HCT116 (cell line): ENCODE results near the gene COPG2. TPM values are rescaled to one million over a fixed set of nuclear protein-coding genes. Genes with fewer than 3 reads are reported as not detected.

Source experiments
- ATAC-seq: fragments of 200-7000 bp; cut with Tn5 transposase; 2 replicates; pipeline ENCODE4 v1.9.1; 2020; ENCODE audit warnings: mild to moderate bottlenecking, moderate library complexity
- BruUV-seq: library from RNA; stranded (reverse); fragments of 400-500 nt; replicated peaks from 2 replicates; lab custom pipeline; 2021; lab: Mats Ljungman, UMichigan
- CTCF ChIA-PET: fragments of 300-600 bp; sonication (Branson Sonifier 250); formaldehyde crosslinking; loops from one replicate; lab custom pipeline; 2021; ENCODE audit warnings: antibody characterized with exemption; lab: Charles Lee
- POLR2A ChIA-PET: fragments of 300-600, 350-600 bp; sonication (Branson Sonifier 250); formaldehyde crosslinking; loops from one replicate; lab custom pipeline; 2021; ENCODE audit warnings: antibody characterized with exemption; lab: Charles Lee
- RAD21 ChIA-PET, 2 experiments: fragments of 300-600 bp; sonication (Branson Sonifier 250); formaldehyde crosslinking; loops; one replicate each; lab custom pipeline; 2023; ENCODE audit warnings: low total read pairs in 2 of 2; ENCODE audit not compliant: uncharacterized antibody in 2 of 2, unreplicated experiment in 2 of 2, low non-redundant PET in 1 of 2; lab: Charles Lee
- DNase-seq: peaks from one replicate; pipeline ENCODE4 v3.0.0-alpha.2; 2010; ENCODE audit warnings: low read depth, low spot score
- H2AFZ ChIP-seq: fragments of 200-600 bp; shearing (Covaris generic), sonication (generic); 2 replicates; pipeline ENCODE4 v1.6.1; 2017; ENCODE audit warnings: low read depth, mixed run types, mixed read lengths, antibody characterized with exemption, low read length; ENCODE audit not compliant: poor library complexity, severe bottlenecking
- H3K27ac ChIP-seq: 2 replicates; pipeline ENCODE4 v1.5.1; 2012; ENCODE audit warnings: low read depth, low read length
- H3K27me3 ChIP-seq: fragments of 200-600 bp; sonication (generic); 2 replicates; pipeline ENCODE4 v1.6.1; 2016; ENCODE audit warnings: mixed run types, low read length, mixed read lengths; ENCODE audit not compliant: insufficient read depth
- H3K36me3 ChIP-seq, 2 experiments: fragments of 200-500 bp in 1 of 2; fragments of 200-600 bp in 1 of 2; sonication (Bioruptor generic) in 1 of 2; sonication (generic) in 1 of 2; 2 replicates each; pipeline versions ENCODE4 v1.5.1 to v1.6.1; 2014 to 2016; ENCODE audit warnings: low read length in 2 of 2, inconsistent platforms in 1 of 2, mixed read lengths in 1 of 2, mixed run types in 1 of 2; ENCODE audit not compliant: insufficient read depth in 2 of 2, control insufficient read depth in 1 of 2
- H3K4me1 ChIP-seq, 2 experiments: fragments of 200-600 bp in 1 of 2; sonication (generic) in 1 of 2; 2 replicates each; pipeline versions ENCODE4 v1.5.1 to v1.6.1; 2012 to 2017; ENCODE audit warnings: low read length in 2 of 2, inconsistent platforms in 1 of 2, mild to moderate bottlenecking in 1 of 2, mixed read lengths in 1 of 2, mixed run types in 1 of 2, moderate library complexity in 1 of 2; ENCODE audit not compliant: insufficient read depth in 2 of 2, control insufficient read depth in 1 of 2
- H3K4me2 ChIP-seq: fragments of 200-600 bp; sonication (generic); 2 replicates; pipeline ENCODE4 v1.6.1; 2017; ENCODE audit warnings: mixed run types, low read length, mixed read lengths
- H3K4me3 ChIP-seq, 2 experiments: fragments of 200-600 bp in 1 of 2; sonication (generic) in 1 of 2; replicated peaks in 1 of 2; 2 replicates each; pipeline ENCODE4 v1.5.1; 2011 to 2016; ENCODE audit warnings: low read length in 2 of 2, control low read depth in 1 of 2, low read depth in 1 of 2, mild to moderate bottlenecking in 1 of 2, mixed read lengths in 1 of 2, mixed run types in 1 of 2
- H3K79me2 ChIP-seq: fragments of 200-600 bp; sonication (generic); 2 replicates; pipeline ENCODE4 v1.6.1; 2017; ENCODE audit warnings: mild to moderate bottlenecking, mixed run types, low read length, moderate library complexity, mixed read lengths; ENCODE audit not compliant: insufficient read depth
- H3K9ac ChIP-seq: fragments of 200-600 bp; sonication (generic); 2 replicates; pipeline ENCODE4 v1.6.1; 2016; ENCODE audit warnings: low read length, mixed read lengths
- H3K9me2 ChIP-seq: fragments of 200-600 bp; sonication (generic), shearing (Covaris generic); 2 replicates; pipeline ENCODE4 v1.6.1; 2017; ENCODE audit warnings: mixed run types, mild to moderate bottlenecking, moderate library complexity; ENCODE audit not compliant: insufficient read depth
- H3K9me3 ChIP-seq, 2 experiments: fragments of 200-500 bp in 1 of 2; fragments of 200-600 bp in 1 of 2; sonication (Bioruptor generic) in 1 of 2; sonication (generic) in 1 of 2; 2 replicates each; pipeline ENCODE4 v1.6.1; 2014 to 2017; ENCODE audit warnings: low read length in 2 of 2, mixed read lengths in 2 of 2, inconsistent platforms in 1 of 2, low read depth in 1 of 2, mild to moderate bottlenecking in 1 of 2, mixed run types in 1 of 2, moderate library complexity in 1 of 2; ENCODE audit not compliant: control insufficient read depth in 1 of 2, insufficient read depth in 1 of 2
- H4K20me1 ChIP-seq: fragments of 200-600 bp; sonication (generic), shearing (Covaris generic); 2 replicates; pipeline ENCODE4 v1.6.1; 2017; ENCODE audit warnings: mixed run types, mild to moderate bottlenecking, moderate library complexity; ENCODE audit not compliant: insufficient read depth
- CTCF ChIP-seq, 3 experiments: fragments of 200-600 bp in 1 of 3; sonication (generic) in 1 of 3; IDR thresholded peaks in 2 of 3; conservative IDR thresholded peaks in 1 of 3; 2 replicates each; pipeline ENCODE4 v1.5.1; 2012 to 2017; ENCODE audit warnings: low read depth in 2 of 3, low read length in 2 of 3, antibody characterized with exemption in 1 of 3, borderline replicate concordance in 1 of 3, control low read depth in 1 of 3, mild to moderate bottlenecking in 1 of 3, mixed read lengths in 1 of 3, mixed run types in 1 of 3, moderate library complexity in 1 of 3; ENCODE audit not compliant: insufficient read depth in 1 of 3
- SIN3A ChIP-seq: IDR thresholded peaks from 2 replicates; pipeline ENCODE4 v1.6.1; 2012; ENCODE audit warnings: low read depth
- SP1 ChIP-seq: IDR thresholded peaks from 2 replicates; pipeline ENCODE4 v1.6.1; 2012; ENCODE audit warnings: low read depth
- intact Hi-C: fragments of 100-400 bp; cut with micrococcal nuclease; formaldehyde crosslinking; loops from 2 replicates; pipeline ENCODE4 v1.10.0; 2022
- total RNA-seq: library from RNA; stranded (reverse); gene quantifications from one replicate; pipeline ENCODE4 v1.2.1, GENCODE V29; 2021; ENCODE audit not compliant: unreplicated experiment

The COPG2 gene
- total RNA-seq, 1 experiment from 2014 or later: 31.0 TPM

- DNase-seq (no peak), ATAC-seq (no peak)
- H3K9me3 ChIP-seq: peaks cover 4 to 7% of the 10 kb centered on the region in 2 experiments; a peak in 2 of 4 replicates
- BruUV-seq: no TSS peak
- H3K4me2 ChIP-seq: no peak overlapping the region
- no peaks in the 10 kb centered on the region for H3K9me2 ChIP-seq
- intact Hi-C loops: no loop called here
- peaks cover 0 to 13% of the 10 kb centered on the region in 2 experiments; a peak in 1 of 4 replicates for H3K4me1 ChIP-seq
- no peak overlapping the region for H3K9ac ChIP-seq
- no peak overlapping the region for H2AFZ ChIP-seq
- CTCF ChIA-PET: no interaction called here
- no peaks in the 10 kb centered on the region for H3K27me3 ChIP-seq
- POLR2A ChIA-PET: no interaction called here
- no peaks in the 10 kb centered on the region for H3K36me3 ChIP-seq
- no peak overlapping the region for H3K4me3 ChIP-seq
- peaks cover 39% of the 10 kb centered on the region for H3K79me2 ChIP-seq
- H4K20me1 ChIP-seq: no peaks in the 10 kb centered on the region
- RAD21 ChIA-PET: no interaction called here
- H3K27ac ChIP-seq: no peak overlapping the region
- TF ChIP-seq SIN3A (no peak), CTCF (IDR thresholded peaks at IDR 0.05 in 2 of 3, conservative IDR thresholded peaks at IDR 0.05 in 1 of 3; ENCODE audit: borderline replicate concordance in 1 of 3, insufficient read depth in 1 of 3, low read depth in 2 of 3, low read length in 2 of 3) (peak in 1 of 3 experiments; percentile 24; a peak in 1 of 6 replicates)
Measured at GRCh38 chr7:130490888-130491804, 177.4 kb downstream of the COPG2 start.

- no peak overlapping the region for H3K4me3 ChIP-seq
- H3K27me3 ChIP-seq: no peaks in the 10 kb centered on the region
- H3K9ac ChIP-seq: no peak overlapping the region
- ChIA-PET CTCF (no interaction called here), RAD21 (no interaction called here), POLR2A (no interaction called here)
- no peak for ATAC-seq
- no peaks in the 10 kb centered on the region for H3K9me2 ChIP-seq
- TF ChIP-seq SP1: no peak
- H2AFZ ChIP-seq: no peak overlapping the region
- no peak overlapping the region for H3K4me2 ChIP-seq
- DNase-seq: no peak
- peaks cover 4 to 7% of the 10 kb centered on the region in 2 experiments; a peak in 2 of 4 replicates for H3K9me3 ChIP-seq
- BruUV-seq: no TSS peak
- peaks cover 39% of the 10 kb centered on the region for H3K79me2 ChIP-seq
- intact Hi-C loops: no loop called here
- peaks cover 0 to 20% of the 10 kb centered on the region in 2 experiments; a peak in 1 of 4 replicates for H3K4me1 ChIP-seq
- H3K27ac ChIP-seq: no peak overlapping the region
- no peaks in the 10 kb centered on the region for H3K36me3 ChIP-seq
- no peaks in the 10 kb centered on the region for H4K20me1 ChIP-seq
Measured at GRCh38 chr7:130490311-130490791, 178.2 kb downstream of the COPG2 start.
